ENCODE measurements around the gene ARID4A.
A peak's percentile ranks its signal among the peaks of the same experiment; 100 is the strongest.

ARID4A gene

GRCh38 chr14:58278177-58278576, 20.2 kb upstream of the ARID4A start:
- Histone ChIP-seq H3K36me3 (peaks cover 62% of the 10 kb centered on the region), H3K9me3 (no peaks in the 10 kb centered on the region), H3K27ac (no peak overlapping the region), H3K27me3 (no peaks in the 10 kb centered on the region), H3K4me3 (ENCODE audit: low read depth in 1 of 2, low read length in 1 of 2) (no peak overlapping the region), H3K4me1 (ENCODE audit: control insufficient read depth in 1 of 2, insufficient read depth in 1 of 2, low read depth in 1 of 2, low read length in 1 of 2) (peaks cover 10 to 13% of the 10 kb centered on the region in 2 experiments)
- TF ChIP-seq CTCF (IDR thresholded peaks at IDR 0.05) = no peak

GRCh38 chr14:58280954-58281787, 17.2 kb upstream of the ARID4A start:
- Histone ChIP-seq H3K36me3 (peaks cover 72% of the 10 kb centered on the region), H3K9me3 (no peaks in the 10 kb centered on the region), H3K27me3 (no peaks in the 10 kb centered on the region), H3K27ac (peak overlapping the region; percentile 84), H3K4me3 (ENCODE audit: low read depth in 1 of 2, low read length in 1 of 2) (no peak overlapping the region), H3K4me1 (ENCODE audit: control insufficient read depth in 1 of 2, insufficient read depth in 1 of 2, low read depth in 1 of 2, low read length in 1 of 2) (peaks cover 10 to 13% of the 10 kb centered on the region in 2 experiments)
- TF ChIP-seq CTCF (IDR thresholded peaks at IDR 0.05) = no peak

DNA sequence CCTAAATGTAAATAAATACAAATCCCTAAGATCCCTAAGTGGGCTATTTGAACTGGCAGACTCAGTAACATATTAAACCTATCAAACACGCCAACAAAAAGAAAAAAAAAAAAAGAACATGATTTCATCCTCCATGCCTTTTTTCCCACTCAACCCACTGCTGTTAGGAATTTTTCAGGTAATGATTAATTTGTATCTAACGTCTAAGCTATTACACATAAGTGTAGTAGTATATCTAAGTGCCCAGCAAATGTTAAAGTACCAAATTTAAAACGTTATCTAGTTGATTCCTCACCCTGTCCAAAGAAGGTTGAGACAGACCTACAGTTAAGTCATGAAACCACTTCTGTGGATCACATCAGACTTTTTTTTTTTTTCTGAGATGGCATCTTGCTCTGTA, 16.4 kb upstream of the ARID4A start:
- Histone ChIP-seq H3K4me3 (ENCODE audit: low read depth in 1 of 2, low read length in 1 of 2) (no peak overlapping the region), H3K27ac (peak overlapping the region; percentile 84), H3K9me3 (no peaks in the 10 kb centered on the region), H3K36me3 (peaks cover 78% of the 10 kb centered on the region), H3K4me1 (ENCODE audit: control insufficient read depth in 1 of 2, insufficient read depth in 1 of 2, low read depth in 1 of 2, low read length in 1 of 2) (peaks cover 10 to 13% of the 10 kb centered on the region in 2 experiments), H3K27me3 (no peaks in the 10 kb centered on the region)
- TF ChIP-seq CTCF (IDR thresholded peaks at IDR 0.05) = no peak

DNA sequence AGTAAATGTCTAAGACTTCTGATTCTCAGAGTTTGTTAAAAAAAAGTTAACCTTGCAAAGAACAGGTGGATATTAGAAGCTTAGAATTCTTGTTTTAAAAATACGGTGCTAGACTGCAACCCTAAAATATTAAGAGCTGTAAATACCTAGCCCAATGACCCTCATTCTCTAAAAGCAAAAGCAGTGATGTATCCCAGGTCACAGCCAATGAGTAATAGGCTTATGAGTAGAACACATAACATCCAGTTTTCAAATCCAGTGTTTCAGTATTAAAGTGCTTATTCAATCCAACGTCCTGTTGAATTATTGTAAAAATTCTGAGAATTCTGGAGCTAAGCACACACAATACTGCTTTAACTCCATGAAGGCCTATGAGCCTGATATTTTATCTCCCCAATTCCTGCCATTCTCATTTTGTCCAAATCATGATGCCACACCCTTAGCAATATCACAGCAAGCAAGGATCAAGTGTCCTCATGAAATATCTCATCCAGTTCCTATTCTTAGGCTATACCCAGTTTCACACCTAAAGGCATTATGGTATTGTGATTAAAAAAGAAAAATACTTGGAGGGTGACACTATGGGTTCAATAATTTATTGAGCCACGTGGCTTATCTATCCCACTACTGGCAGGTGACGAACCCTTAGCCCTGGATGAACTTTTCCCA, 15.3 kb upstream of the ARID4A start:
- TF ChIP-seq CTCF (IDR thresholded peaks at IDR 0.05) = no peak
- H3K36me3 ChIP-seq = peaks cover 81% of the 10 kb centered on the region

GRCh38 chr14:58283730-58284129, 14.6 kb upstream of the ARID4A start:
- Histone ChIP-seq H3K27me3 (no peaks in the 10 kb centered on the region), H3K4me3 (ENCODE audit: low read depth in 1 of 2, low read length in 1 of 2) (no peak overlapping the region), H3K36me3 (peaks cover 82% of the 10 kb centered on the region), H3K9me3 (no peaks in the 10 kb centered on the region), H3K4me1 (ENCODE audit: control insufficient read depth in 1 of 2, insufficient read depth in 1 of 2, low read depth in 1 of 2, low read length in 1 of 2) (peaks cover 10 to 16% of the 10 kb centered on the region in 2 experiments), H3K27ac (no peak overlapping the region)
- TF ChIP-seq CTCF (IDR thresholded peaks at IDR 0.05) = no peak

More for the DNA sequence above, 15.3 kb upstream of the ARID4A start:
- no peaks in the 10 kb centered on the region for H3K27me3 ChIP-seq
- H3K4me3 ChIP-seq (ENCODE audit: low read depth in 1 of 2, low read length in 1 of 2) = no peak overlapping the region
- H3K9me3 ChIP-seq = no peaks in the 10 kb centered on the region
- no peak overlapping the region for H3K27ac ChIP-seq
- H3K4me1 ChIP-seq (ENCODE audit: control insufficient read depth in 1 of 2, insufficient read depth in 1 of 2, low read depth in 1 of 2, low read length in 1 of 2) = peaks cover 10 to 13% of the 10 kb centered on the region in 2 experiments
